Anterior cingulate cortex (tissue), 58 donors: Measurements from ENCODE around the gene C1GALT1.
"Not testable (repeated sequence)": the region's sequence is repeated elsewhere in the genome, so short reads cannot be mapped to it uniquely, and the experiment has no call there.

Experiments used
- DNase-seq, 58 donors: peaks; one replicate each; lab custom pipeline; 2025; lab: John Stamatoyannopoulos, UW

C1GALT1 gene

DNA sequence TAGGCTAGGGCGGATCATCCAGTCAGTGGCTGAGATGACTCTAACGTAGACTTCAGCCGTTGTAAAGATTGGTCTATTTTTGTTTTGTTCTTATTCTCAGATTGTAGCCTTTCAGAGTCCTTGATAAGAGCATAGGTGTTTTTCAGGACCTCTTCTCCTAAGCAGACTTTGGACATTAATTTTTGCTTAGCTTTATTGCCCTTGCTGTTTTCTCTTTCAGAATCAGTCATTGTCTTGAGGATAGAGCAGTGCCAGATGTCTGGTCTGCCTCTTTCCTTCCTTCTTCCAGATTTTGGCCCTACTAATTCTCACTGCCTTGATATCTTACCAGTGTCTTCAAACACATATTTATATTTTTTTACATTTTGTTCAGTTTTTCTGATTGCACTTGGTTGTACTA lies 49.5 kb downstream of the C1GALT1 start:
- DNase-seq: no peak

DNA sequence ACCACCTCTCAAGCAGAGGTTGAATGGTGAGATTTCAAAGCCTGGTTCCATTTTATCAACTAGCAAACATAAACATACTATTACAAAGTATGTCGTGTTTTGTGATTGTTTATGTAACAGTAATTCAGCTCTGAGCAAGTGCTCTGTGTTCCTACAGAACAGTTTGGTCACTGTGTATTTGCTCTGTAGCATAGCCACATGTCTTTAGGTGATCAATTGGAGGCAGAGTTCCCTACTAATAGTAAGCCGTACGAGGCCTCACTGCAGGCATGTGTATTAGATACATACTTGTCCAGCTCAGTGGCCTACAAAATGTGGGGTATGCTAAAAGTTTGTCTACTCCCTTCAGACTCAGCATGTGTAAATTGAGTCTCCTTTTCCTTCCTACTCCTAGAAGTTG lies 53.0 kb downstream of the C1GALT1 start:
- DNase-seq: no peak

DNA sequence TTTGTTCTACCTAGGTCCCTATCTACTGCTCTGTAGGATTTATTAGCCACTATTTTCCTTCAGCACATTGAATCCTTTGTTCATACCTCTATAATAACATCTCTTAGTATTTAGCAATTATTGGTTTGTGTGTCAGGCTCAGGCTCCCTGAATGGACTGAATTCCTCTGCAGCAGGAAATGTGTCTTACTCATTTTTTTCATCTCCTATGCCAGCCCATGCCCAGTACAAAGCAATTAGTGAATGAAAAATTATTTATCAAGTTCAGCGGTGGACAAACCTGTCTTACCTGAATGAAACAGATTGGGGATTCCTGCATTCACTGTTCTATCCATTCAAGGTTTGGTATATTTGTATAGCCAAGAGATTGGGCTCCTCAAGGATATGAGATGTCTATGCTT lies 53.7 kb downstream of the C1GALT1 start:
- no peak for DNase-seq

DNA sequence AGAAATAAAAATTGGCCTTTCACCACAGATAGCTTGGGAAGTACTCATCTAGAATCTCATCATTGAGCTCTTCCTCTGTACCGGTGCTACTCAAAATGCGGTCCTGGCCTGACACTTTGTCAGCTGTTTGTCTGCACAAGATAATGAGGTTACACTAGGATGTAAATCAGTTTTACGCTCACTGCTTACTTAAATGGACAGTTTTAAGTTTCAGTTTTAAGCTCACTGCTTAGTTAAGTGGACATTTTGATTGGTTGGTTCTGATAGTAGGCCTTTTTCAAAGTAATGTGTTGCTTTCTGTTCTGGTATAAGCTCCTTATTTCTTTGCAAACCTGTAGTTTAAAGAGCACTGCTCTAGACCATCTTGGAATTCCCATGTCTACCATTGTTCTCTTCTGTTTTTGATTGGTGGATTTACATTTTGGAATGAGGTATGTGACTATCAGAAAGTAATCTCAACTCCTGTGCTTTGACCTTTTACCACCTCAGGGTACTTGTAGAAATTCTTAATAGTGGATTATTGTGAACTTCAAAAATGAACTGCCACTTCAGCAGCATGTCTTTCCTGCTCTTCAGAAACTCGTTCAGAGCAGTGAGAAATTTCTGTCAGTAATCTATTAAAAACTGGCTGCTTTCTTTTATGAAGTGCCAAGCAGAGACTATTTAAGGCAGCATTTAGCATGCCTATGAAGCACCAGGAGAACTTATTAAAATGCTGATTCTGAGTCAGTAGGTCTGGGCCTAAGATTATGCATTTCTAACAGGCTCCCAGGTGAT lies 55.0 kb downstream of the C1GALT1 start:
- no peak for DNase-seq

DNA sequence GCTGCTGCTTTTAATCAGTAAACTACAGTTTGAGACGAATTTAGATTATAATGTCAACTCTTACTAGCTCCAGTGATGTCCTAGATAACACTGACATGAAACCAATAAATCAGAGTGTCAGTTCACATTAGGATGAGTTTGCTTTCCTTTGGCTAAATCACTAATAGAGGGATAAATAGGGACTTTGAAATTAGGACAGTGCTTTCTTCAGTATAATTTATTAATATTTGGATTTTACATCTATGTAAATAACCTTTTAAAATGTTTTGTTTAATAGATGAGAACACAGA lies 55.6 kb downstream of the C1GALT1 start:
- DNase-seq: no peak

DNA sequence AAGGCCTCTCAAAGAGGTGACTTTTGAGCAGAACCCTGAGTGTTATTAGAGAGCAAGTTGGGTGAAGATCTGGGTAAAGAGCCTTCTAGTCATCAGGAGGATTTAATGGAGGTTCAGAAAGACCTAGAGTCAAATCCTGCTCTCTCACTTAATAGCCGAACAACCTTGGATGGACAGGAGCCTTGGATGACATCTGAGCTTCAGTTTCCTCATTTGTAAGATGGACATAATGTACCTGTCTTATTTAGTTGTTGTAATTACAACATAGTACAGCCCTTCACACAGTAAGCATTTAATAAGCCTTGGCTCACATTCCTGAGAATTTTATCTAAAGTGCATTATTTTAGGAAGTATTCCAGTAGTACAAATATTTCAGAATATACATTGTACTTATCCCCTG lies 57.0 kb downstream of the C1GALT1 start:
- DNase-seq: no peak

DNA sequence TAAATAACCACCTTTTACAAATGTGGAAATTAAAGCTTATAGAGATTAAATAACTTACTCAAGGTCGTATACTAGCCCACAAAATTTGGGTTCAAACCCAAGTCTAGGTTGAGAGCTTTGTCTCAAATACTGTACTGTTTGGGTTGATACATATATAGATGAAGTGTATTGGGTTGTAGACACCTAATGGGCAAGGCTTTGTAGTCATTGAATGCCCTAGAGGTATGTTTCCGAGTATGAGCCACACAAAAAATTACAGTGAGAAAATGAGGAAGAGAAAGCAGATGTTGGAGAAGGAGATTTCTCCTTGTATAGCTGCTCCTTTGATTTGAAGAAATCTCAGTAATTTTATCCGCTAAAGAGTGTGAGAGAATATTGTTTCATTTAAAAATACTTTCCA lies 60.6 kb downstream of the C1GALT1 start:
- DNase-seq: no peak

DNA sequence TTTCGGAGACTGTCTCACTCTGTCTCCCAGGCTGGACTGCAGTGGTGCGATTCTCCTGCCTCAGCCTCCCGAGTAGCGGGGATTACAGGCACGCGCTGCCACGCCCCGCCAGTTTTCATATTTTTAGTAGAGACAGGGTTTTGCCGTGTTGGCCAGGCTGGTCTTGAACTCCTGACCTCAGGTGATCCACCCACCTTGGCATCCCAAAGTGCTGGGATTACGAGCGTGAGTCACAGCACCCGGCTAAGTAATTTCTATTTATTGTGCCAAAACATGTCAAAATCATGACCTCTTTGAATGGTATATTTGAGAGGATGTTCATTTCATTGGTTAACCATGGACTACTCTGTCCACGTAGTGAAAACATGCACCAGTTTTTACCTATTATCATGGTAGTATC lies 62.9 kb downstream of the C1GALT1 start:
- not testable (repeated sequence) for DNase-seq

DNA sequence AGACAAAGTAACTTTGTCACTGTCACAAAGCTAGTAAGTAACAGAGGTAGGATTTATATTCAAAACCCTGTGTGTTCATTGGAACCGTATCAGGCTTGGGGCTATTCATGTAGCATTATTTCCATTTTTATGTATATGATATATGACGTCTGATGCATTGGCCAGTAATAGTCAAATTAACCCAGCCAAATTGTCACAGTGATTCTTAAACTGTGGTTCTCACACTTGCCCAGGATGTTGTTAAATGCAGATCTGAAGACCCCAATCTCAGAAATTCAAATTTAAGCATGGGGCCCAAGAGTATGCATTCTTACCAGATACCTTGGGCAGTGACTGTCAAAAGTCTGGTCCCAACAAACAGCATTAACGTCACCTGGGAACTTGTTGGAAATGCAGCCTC lies 63.9 kb downstream of the C1GALT1 start:
- no peak for DNase-seq

DNA sequence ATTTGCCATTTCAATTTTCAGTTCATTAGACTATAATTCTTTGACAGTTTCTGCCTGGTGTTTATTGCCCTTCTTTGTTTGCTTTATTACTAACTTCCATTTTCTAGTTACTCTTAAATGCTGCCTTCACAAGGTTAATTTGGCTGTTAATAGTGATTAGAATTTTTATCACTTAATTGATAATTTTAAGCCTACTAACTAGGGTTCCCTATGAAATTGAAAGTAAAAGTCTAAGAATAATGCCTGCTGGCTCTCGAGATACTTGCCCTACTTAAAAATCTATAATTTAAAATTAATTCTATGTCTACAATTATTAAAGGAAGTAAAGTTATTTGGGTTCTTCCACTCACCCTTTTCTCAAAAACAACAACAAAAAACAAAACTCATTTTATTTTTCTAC lies 65.3 kb downstream of the C1GALT1 start:
- no peak for DNase-seq

DNA sequence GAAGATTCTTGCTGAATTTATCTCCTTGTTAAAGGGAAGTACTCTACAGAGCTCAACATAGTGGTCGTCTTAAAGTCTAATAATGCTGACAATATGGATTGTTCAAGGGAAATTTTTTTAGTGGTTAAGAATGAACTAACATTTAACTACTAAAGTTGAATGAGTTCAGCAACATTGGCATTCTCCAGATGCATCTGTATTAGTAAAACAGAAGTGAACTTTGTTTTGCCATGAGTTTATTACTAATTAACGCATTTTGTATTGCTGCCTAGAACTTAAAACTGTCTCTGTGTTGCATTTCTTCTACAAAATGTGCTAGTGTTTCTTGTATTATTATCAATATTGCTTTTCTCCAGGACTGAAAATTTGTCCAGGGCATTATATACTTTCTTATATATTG lies 67.5 kb downstream of the C1GALT1 start:
- DNase-seq: no peak

DNA sequence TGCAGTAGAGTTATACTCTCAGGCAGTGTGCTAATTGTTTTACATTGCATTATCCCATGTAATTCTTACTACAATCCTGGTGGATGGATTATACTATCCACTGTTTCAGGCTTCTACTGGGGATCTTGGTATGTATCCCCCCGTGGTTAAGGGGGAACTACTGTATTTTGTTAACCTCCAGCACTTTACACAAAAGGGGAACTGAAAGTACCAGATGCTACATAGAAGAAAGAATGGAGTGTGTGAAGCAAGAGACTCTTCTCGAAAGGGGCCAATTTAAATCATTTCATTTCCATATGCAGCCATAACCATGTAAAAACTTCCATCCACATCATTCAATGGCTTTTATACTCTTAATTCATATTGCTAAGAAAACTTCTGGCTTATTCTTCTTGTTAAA lies 69.4 kb downstream of the C1GALT1 start:
- DNase-seq: no peak

DNA sequence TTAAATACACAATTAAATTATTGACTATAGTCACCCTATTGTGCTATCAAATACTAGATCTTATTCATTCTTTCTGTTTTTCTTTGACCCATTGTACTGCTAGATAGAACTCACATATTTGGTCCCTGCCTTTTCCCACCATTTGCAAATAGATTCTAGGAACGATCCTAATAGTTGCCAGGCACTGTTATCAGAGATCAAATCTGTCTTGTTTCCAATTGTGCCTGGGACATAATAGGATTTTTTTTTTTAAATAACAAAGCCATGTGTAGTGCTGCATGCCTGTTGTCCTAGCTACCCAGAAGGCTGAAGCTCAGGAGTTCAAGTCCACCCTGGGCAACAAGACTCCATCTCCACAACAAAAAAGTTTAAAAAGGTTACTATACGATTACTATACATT lies 72.0 kb downstream of the C1GALT1 start:
- DNase-seq: no peak

DNA sequence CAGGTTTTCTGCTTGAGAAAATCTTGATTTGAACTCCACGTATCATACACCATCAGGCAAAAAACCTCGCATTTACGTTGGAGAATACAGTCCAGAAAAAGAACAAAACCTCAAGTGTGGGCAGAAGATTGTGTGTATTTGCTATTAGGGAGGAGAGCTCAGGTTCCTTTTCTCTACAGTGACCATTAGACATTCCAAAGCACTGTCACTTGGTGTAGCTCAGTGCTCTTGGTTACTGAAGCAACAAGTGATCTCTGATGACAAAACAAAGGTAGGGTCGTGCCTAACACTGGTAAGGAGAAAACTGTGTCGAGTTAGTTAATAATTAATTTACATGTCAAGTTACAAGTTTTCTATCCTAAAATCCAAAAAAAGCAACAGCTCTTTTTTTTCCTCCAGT lies 72.6 kb downstream of the C1GALT1 start:
- DNase-seq: no peak

DNA sequence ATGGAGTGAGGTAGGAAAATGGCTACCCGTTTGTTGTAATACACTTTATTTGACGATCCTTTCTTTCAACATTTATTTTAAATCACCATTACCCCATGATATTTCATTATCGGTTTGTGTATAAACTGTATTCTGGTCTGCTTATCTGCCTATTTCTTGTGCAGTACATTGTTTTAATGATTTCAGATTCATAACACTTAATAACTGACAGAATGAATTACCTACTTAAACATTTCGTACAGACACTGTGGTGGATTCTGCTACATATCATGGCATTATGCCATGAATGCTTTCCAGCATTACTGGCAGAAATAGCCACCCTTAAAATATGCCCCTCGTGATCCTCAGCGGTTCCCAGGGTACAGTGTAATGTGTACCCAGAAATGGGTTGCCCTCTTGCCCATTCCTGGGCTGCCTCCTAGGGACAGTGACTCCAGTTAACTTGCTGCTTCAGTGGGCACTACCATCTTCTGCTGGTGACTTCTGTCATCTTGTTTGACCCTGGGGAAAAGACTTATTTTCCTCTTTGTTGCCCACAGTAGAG lies 74.5 kb downstream of the C1GALT1 start:
- no peak for DNase-seq

DNA sequence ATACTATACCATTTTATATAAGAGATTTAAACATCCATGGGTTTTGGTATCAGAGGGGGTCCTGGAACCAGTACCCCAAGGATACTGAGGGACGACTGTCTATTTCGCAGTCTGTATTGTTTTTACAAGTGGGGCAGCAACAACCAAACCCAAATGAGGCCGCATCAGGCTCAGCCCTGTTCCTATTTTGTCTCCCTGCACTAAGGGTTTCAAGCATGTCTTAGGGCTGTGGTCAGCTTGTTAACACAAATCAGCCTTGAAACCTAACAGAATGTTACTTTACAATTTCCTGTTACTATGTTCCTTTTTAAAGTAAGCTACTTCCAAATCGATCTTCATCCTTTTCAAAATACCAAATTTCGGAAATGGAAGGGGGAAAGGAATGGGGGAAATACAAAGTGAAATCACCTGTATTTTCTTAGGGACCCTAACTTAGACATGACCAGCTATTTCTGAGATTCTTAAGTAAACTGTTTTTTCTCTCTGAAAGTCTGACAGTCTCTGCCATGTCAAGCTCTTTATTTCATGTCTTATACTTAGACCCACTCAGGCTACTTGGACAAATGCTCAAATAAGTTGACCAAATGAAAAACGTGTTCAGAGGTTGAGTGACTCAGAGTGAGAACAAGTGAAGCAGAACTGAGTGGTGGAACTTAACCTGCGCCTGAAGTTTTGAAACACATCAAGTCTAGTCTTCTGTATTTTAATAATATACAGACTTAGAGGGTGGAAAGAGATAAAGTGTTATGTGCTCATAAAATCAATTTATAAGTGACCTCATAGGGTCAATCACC lies 75.8 kb downstream of the C1GALT1 start:
- DNase-seq: no peak

DNA sequence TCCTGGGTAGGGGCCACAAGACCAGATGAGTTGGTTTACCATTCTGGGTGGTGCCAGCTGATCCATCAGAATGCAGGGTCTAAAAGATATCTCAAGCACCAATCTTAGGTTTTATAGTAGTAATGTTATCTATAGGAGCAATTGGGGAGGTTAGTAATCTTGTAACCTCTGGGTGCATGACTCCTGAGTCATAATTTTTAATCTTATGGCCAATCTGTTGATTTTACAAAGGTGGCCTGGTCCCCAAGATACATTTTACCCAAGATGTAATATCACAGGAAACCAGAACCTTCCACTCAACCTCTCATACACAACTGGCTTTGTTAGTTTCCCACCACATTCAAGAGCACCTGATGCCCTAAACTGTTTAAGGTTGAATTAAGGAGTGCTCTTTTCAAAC lies 79.5 kb downstream of the C1GALT1 start:
- DNase-seq: no peak

DNA sequence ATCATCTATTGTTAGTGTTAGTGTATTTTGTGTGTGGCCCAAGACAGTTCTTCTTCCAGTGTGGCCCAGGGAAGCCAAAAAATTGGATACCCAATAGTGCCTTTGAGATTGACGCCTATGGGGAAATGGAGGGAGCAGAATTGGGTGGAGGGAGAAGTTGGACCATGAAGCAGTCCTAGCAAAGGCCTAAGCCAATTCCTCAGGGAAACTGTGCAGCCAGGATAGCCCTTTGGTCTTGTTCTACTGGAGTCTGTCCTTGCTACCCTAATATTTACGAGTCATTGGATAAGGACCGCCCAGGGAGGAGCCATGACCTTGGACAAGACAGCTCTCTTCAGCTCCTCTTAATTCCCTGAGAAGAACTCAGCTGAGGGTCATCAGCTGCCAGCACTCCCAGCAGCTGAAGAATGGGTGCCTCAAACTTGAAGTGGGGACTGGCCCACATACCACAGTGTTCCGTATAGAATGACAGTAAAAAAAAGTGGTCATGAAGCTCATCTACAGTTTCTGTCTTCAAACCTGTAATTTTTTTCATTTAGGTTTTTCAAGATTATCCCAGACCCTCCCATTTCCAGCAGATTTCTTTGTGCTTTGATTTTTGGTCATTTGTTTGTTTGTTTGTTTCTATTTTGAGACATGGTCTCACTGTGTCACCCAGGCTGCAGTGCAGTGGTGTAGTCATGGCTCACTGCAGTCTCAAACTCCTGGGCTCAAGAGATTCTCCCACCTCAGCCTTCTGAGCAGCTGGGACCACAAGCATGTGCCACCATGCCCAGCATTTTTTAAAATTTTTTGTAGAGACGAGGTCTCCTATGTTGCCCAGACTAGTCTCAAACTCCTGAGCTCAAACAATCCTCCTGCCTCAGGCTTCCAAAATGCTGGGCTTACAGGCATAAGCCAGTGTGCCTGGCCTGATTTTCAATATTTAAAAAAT lies 81.2 kb downstream of the C1GALT1 start:
- DNase-seq: no peak

DNA sequence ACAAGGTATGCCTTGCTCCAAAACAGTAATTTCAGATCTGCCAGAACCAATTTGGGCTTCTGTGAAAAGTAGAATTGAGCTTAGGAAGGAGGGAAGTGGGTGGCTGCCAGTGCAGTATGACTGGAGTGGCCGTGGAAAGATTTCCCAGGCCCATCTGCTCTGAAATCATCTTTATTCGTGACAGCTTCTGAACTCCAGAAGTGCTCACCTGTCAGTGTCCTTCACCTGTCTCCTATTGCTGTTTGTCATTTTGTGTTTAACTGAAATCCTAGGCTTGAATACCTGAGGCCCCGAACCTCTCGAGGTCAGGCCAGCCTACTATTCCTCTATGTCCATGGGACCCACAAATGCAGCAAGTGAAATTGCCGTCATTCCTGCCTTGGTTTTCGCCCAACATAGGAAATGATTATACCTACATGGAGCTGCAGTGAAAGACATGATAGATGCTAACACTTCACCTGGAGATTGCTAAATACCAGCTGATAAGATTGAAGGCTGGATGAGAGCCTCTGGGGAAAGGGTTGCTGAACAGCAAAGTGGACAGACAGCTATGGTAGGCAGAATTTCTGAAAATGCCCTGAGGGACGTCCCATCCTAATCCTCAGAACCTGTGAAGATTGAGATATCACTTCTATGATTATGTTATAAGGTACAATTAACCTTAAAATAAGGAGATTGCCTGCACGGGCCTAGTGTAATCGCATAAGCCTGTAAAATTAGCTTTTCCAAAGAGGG lies 82.1 kb downstream of the C1GALT1 start:
- no peak for DNase-seq
